GM12878 (cell line): Measurements from ENCODE around the gene ADK. TPM values are rescaled to one million over a fixed set of nuclear protein-coding genes. Genes with fewer than 3 reads are reported as not detected.

Source experiments
- ATAC-seq: fragments of 200-7000 bp; cut with Tn5 transposase; 3 replicates; pipeline ENCODE4 v1.9.1; 2020; ENCODE audit warnings: mild to moderate bottlenecking, moderate library complexity
- BruUV-seq: library from RNA; stranded (reverse); fragments of 400-500 nt; replicated peaks from 2 replicates; lab custom pipeline; 2021; lab: Mats Ljungman, UMichigan
- CTCF ChIA-PET: fragments of 300-600 bp; sonication (Branson Sonifier 250); formaldehyde crosslinking; extraction: SDS; loops from one replicate; lab custom pipeline; 2021; ENCODE audit warnings: inconsistent platforms; lab: Yijun Ruan, JAX
- POLR2A ChIA-PET: fragments of 350-600 bp; formaldehyde crosslinking; extraction: SDS; loops from one replicate; lab custom pipeline; 2021; ENCODE audit warnings: inconsistent platforms; lab: Charles Lee
- RAD21 ChIA-PET: fragments of 300-600 bp; sonication (Branson Sonifier 250); formaldehyde crosslinking; loops from one replicate; lab custom pipeline; 2023; ENCODE audit warnings: antibody characterized with exemption; ENCODE audit not compliant: unreplicated experiment; lab: Charles Lee
- SMC1A ChIA-PET: fragments of 300-600 bp; sonication (Branson Sonifier 250); formaldehyde crosslinking; loops from one replicate; lab custom pipeline; 2023; ENCODE audit not compliant: unreplicated experiment, uncharacterized antibody; lab: Charles Lee
- DNase-seq: peaks from one replicate; pipeline ENCODE4 v3.0.0-alpha.2; 2011; ENCODE audit warnings: low read depth, low spot score
- FAIRE-seq: peaks from 3 replicates; lab custom pipeline; 2011; peaks lifted over from hg19 to GRCh38; lab: Jason Lieb, UNC
- H2AFZ ChIP-seq: 2 replicates; pipeline ENCODE4 v1.6.0; 2011; ENCODE audit warnings: low read depth, low read length, control low read depth; ENCODE audit not compliant: control insufficient read depth
- H3K27ac ChIP-seq: 2 replicates; pipeline ENCODE4 v1.5.1; 2011; ENCODE audit warnings: control low read depth; ENCODE audit not compliant: control insufficient read depth, insufficient read depth
- H3K27me3 ChIP-seq, 2 experiments: replicated peaks in 1 of 2; 2 replicates each; pipeline versions ENCODE4 v1.6.0 to v1.6.1; 2011; ENCODE audit warnings: low read length in 1 of 2; ENCODE audit not compliant: control insufficient read depth in 2 of 2, insufficient read depth in 2 of 2
- H3K36me3 ChIP-seq, 2 experiments: 2 replicates each; pipeline ENCODE4 v1.5.1; 2011; ENCODE audit warnings: low read length in 1 of 2; ENCODE audit not compliant: control insufficient read depth in 2 of 2, insufficient read depth in 2 of 2
- H3K4me1 ChIP-seq: 2 replicates; pipeline ENCODE4 v1.6.1; 2011; ENCODE audit warnings: mild to moderate bottlenecking, low read length, moderate library complexity, mixed read lengths; ENCODE audit not compliant: control insufficient read depth, insufficient read depth
- H3K4me2 ChIP-seq: 2 replicates; pipeline ENCODE4 v1.6.0; 2011; ENCODE audit warnings: control low read depth; ENCODE audit not compliant: control insufficient read depth, insufficient read depth
- H3K4me3 ChIP-seq: fragments of 200-600 bp; sonication (generic); 2 replicates; pipeline ENCODE4 v1.5.1; 2016
- H3K79me2 ChIP-seq: 2 replicates; pipeline ENCODE4 v1.6.0; 2011; ENCODE audit warnings: low read length; ENCODE audit not compliant: control insufficient read depth, insufficient read depth
- H3K9ac ChIP-seq: 2 replicates; pipeline ENCODE4 v1.8.0; 2011; ENCODE audit warnings: low read length, control low read depth, mixed read lengths; ENCODE audit not compliant: control insufficient read depth, insufficient read depth
- H3K9me3 ChIP-seq: replicated peaks from 3 replicates; pipeline ENCODE4 v1.5.1; 2011; ENCODE audit warnings: mild to moderate bottlenecking, low read length; ENCODE audit not compliant: control insufficient read depth, insufficient read depth
- H4K20me1 ChIP-seq: 2 replicates; pipeline ENCODE4 v1.6.0; 2011; ENCODE audit not compliant: control insufficient read depth, insufficient read depth
- BRCA1 ChIP-seq: IDR thresholded peaks from 2 replicates; pipeline ENCODE4 v1.6.1; 2011; ENCODE audit warnings: low read depth, low read length, improper control_type of control experiment
- CBX5 ChIP-seq: sonication (generic); IDR thresholded peaks from 2 replicates; pipeline ENCODE4 v1.6.1; 2016; ENCODE audit warnings: low read depth, moderate library complexity, mild to moderate bottlenecking, inconsistent platforms
- HCFC1 ChIP-seq: fragments of 150-350 bp; IDR thresholded peaks from 2 replicates; pipeline ENCODE4 v1.6.1; 2014; ENCODE audit warnings: low read length
- IKZF1 ChIP-seq: fragments of 450-650 bp; conservative IDR thresholded peaks from 2 replicates; pipeline ENCODE4 v1.6.1; 2017; ENCODE audit warnings: antibody characterized with exemption, mild to moderate bottlenecking
- MTA3 ChIP-seq: IDR thresholded peaks from 2 replicates; pipeline ENCODE4 v1.6.1; 2012; ENCODE audit warnings: low read length, inconsistent platforms, borderline replicate concordance
- PRDM15 ChIP-seq: fragments of 450-650 bp; formaldehyde crosslinking; IDR thresholded peaks from 2 replicates; pipeline ENCODE4 v1.4.0; 2020; ENCODE audit warnings: mild to moderate bottlenecking, moderate library complexity
- RB1 ChIP-seq: fragments of 450-650 bp; formaldehyde crosslinking; IDR thresholded peaks from 2 replicates; pipeline ENCODE4 v1.6.1; 2017; ENCODE audit warnings: mild to moderate bottlenecking, borderline replicate concordance
- SREBF2 ChIP-seq: IDR thresholded peaks from 2 replicates; pipeline ENCODE4 v1.6.1; 2012; ENCODE audit warnings: mild to moderate bottlenecking, low read length
- WGBS: methylation state at CpG from one replicate; pipeline ENCODE4 v1.1.6; 2016; ENCODE audit warnings: low lambda C conversion rate; ENCODE audit not compliant: insufficient replicate concordance, insufficient coverage; ENCODE audit errors: missing lambda C conversion rate; 5-methylcytosine and 5-hydroxymethylcytosine counted together
- in situ Hi-C: fragments of 300-500 bp; cut with MboI; formaldehyde crosslinking; loops from 9 replicates; pipeline ENCODE4 v1.14.3; 2018; ENCODE audit warnings: mixed read lengths
- intact Hi-C: fragments of 100-400 bp; cut with micrococcal nuclease; formaldehyde crosslinking; loops from one replicate; pipeline ENCODE4 v1.14.2; 2022; ENCODE audit not compliant: unreplicated experiment
- polyA plus RNA-seq, 11 experiments: library from polyadenylated mRNA; depleted of rRNA in 4 of 11; unstranded in 6 of 11; stranded (reverse) in 5 of 11; fragments of >200 nt; fragmentation: Nextera tagmentation in 4 of 11; fragmentation: Illumina TruSeq in 1 of 11; extraction: Ambion mirVana in 4 of 11; extraction: Trizol in 1 of 11; gene quantifications; 1 replicate in 1 of 11; 2 replicates in 10 of 11; pipeline versions ENCODE4 v1.2.1 to v1.2.3, GENCODE V29; 2011 to 2016; ENCODE audit warnings: inconsistent platforms in 2 of 11, missing spikeins in 2 of 11, low read depth in 1 of 11
- total RNA-seq, 4 experiments: library from RNA; depleted of rRNA in 3 of 4; stranded (reverse); fragments of >200 nt in 3 of 4; fragmentation: Illumina TruSeq in 1 of 4; extraction: Trizol in 1 of 4; gene quantifications; 2 replicates each; pipeline versions ENCODE4 v1.2.1 to v1.2.3, GENCODE V29; 2013 to 2021
- TF ChIP-seq, protein P1 (sequence below): IDR thresholded peaks from 2 replicates; pipeline ENCODE4 v1.6.1; 2012; ENCODE audit warnings: improper control_type of control experiment, low read depth, low read length; ENCODE audit not compliant: insufficient replicate concordance

The ADK gene
- total and polyA plus RNA-seq, 10 of the 15 experiments (the other 5 are each of a cell fraction or from before 2014, with no cell fraction given) = 42.0 to 151 (median 81.6) TPM

GRCh38 chr10:74361678-74362077, 210.7 kb downstream of the ADK start:
- Histone ChIP-seq H4K20me1 (no peaks in the 10 kb centered on the region), H3K4me1 (no peaks in the 10 kb centered on the region), H3K9ac (no peak overlapping the region), H3K4me3 (no peak overlapping the region), H3K27me3 (no peaks in the 10 kb centered on the region), H3K4me2 (no peak overlapping the region), H3K79me2 (no peaks in the 10 kb centered on the region), H3K27ac (no peak overlapping the region), H3K36me3 (peaks cover 0 to 8% of the 10 kb centered on the region in 2 experiments; a peak in 2 of 4 replicates), H2AFZ (no peak overlapping the region), H3K9me3 (peaks cover 5% of the 10 kb centered on the region)
- BruUV-seq = no TSS peak
- RAD21 ChIA-PET = no interaction called here
- ATAC-seq = no peak
- POLR2A ChIA-PET = no interaction called here
- FAIRE-seq = no peak
- CTCF ChIA-PET = no interaction called here
- SMC1A ChIA-PET = no interaction called here
- in situ Hi-C loops (no loop called here), intact Hi-C loops (no loop called here)
- TF ChIP-seq CBX5 = peak; percentile 74; the same call in 1 of the 2 replicates
- no peak for TF ChIP-seq RB1
- DNase-seq = no peak

GRCh38 chr10:74363727-74364126, 212.7 kb downstream of the ADK start:
- Histone ChIP-seq H3K27ac (no peak overlapping the region), H2AFZ (no peak overlapping the region), H3K36me3 (peaks cover 0 to 8% of the 10 kb centered on the region in 2 experiments; a peak in 2 of 4 replicates), H3K9ac (no peak overlapping the region), H3K27me3 (no peaks in the 10 kb centered on the region), H4K20me1 (no peaks in the 10 kb centered on the region), H3K79me2 (no peaks in the 10 kb centered on the region), H3K4me3 (no peak overlapping the region), H3K4me1 (no peaks in the 10 kb centered on the region), H3K9me3 (peaks cover 5% of the 10 kb centered on the region), H3K4me2 (no peak overlapping the region)
- ATAC-seq = no peak
- BruUV-seq = no TSS peak
- CTCF ChIA-PET = no interaction called here
- DNase-seq = no peak
- in situ Hi-C loops (no loop called here), intact Hi-C loops (no loop called here)
- POLR2A ChIA-PET = no interaction called here
- RAD21 ChIA-PET = interaction anchor here (0.6 kb wide), 1 partner anchor 388 kb away, joined by 3 read pairs; no protein-coding TSS in a partner anchor
- FAIRE-seq = no peak
- SMC1A ChIA-PET = interaction anchor here (1.4 kb wide), 1 partner anchor 9 kb away, joined by 5 read pairs; no protein-coding TSS in a partner anchor
- 95% methylated on average over 2 of the region's 2 CpGs for WGBS
- TF ChIP-seq IKZF1 (no peak), PRDM15 (no peak), MTA3 (no peak), SREBF2 (no peak), BRCA1 (no peak), HCFC1 (no peak)
- TF ChIP-seq, protein P1, sequence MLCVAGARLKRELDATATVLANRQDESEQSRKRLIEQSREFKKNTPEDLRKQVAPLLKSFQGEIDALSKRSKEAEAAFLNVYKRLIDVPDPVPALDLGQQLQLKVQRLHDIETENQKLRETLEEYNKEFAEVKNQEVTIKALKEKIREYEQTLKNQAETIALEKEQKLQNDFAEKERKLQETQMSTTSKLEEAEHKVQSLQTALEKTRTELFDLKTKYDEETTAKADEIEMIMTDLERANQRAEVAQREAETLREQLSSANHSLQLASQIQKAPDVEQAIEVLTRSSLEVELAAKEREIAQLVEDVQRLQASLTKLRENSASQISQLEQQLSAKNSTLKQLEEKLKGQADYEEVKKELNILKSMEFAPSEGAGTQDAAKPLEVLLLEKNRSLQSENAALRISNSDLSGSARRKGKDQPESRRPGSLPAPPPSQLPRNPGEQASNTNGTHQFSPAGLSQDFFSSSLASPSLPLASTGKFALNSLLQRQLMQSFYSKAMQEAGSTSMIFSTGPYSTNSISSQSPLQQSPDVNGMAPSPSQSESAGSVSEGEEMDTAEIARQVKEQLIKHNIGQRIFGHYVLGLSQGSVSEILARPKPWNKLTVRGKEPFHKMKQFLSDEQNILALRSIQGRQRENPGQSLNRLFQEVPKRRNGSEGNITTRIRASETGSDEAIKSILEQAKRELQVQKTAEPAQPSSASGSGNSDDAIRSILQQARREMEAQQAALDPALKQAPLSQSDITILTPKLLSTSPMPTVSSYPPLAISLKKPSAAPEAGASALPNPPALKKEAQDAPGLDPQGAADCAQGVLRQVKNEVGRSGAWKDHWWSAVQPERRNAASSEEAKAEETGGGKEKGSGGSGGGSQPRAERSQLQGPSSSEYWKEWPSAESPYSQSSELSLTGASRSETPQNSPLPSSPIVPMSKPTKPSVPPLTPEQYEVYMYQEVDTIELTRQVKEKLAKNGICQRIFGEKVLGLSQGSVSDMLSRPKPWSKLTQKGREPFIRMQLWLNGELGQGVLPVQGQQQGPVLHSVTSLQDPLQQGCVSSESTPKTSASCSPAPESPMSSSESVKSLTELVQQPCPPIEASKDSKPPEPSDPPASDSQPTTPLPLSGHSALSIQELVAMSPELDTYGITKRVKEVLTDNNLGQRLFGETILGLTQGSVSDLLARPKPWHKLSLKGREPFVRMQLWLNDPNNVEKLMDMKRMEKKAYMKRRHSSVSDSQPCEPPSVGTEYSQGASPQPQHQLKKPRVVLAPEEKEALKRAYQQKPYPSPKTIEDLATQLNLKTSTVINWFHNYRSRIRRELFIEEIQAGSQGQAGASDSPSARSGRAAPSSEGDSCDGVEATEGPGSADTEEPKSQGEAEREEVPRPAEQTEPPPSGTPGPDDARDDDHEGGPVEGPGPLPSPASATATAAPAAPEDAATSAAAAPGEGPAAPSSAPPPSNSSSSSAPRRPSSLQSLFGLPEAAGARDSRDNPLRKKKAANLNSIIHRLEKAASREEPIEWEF = no peak
